Heart left ventricle (tissue), 16 donors: Measurements from ENCODE around the gene ADCY1. TPM values are rescaled to one million over a fixed set of nuclear protein-coding genes. Genes with fewer than 3 reads are reported as not detected.

Experiments used
- ATAC-seq, 4 donors: fragments of 200-7000 bp; cut with Tn5 transposase; one replicate each; pipeline ENCODE4 v1.9.1; 2020 to 2022; ENCODE audit warnings: moderate library complexity in 4 of 4, mild to moderate bottlenecking in 3 of 4, moderate number of reproducible peaks in 1 of 4
- DNase-seq, 5 donors: peaks; one replicate each; pipeline ENCODE4 v3.0.0-alpha.2; 2020
- H3K27ac ChIP-seq, 12 donors: fragments of 200-600 bp; sonication (generic) in 4 of 12; one replicate each; pipeline versions ENCODE4 v1.5.0 to v1.8.0; 2016 to 2022; ENCODE audit warnings: mild to moderate bottlenecking in 2 of 12
- H3K27me3 ChIP-seq, 9 donors: fragments of 200-600 bp; sonication (generic) in 2 of 9; one replicate each; pipeline versions ENCODE4 v1.5.1 to v1.8.0; 2016 to 2022; ENCODE audit warnings: mild to moderate bottlenecking in 3 of 9
- H3K36me3 ChIP-seq, 9 donors: fragments of 200-600 bp; sonication (generic) in 2 of 9; one replicate each; pipeline versions ENCODE4 v1.5.0 to v1.8.0; 2018 to 2022; ENCODE audit warnings: mild to moderate bottlenecking in 2 of 9
- H3K4me1 ChIP-seq, 12 donors: fragments of 200-600 bp; sonication (generic) in 4 of 12; one replicate each; pipeline versions ENCODE4 v1.5.0 to v1.8.0; 2016 to 2022; ENCODE audit warnings: mild to moderate bottlenecking in 3 of 12
- H3K4me3 ChIP-seq, 12 donors: fragments of 200-600 bp; sonication (generic) in 4 of 12; one replicate each; pipeline versions ENCODE4 v1.5.0 to v1.8.0; 2017 to 2022; ENCODE audit warnings: mild to moderate bottlenecking in 9 of 12, moderate library complexity in 4 of 12
- H3K9me3 ChIP-seq, 12 donors: fragments of 200-600 bp; sonication (generic) in 4 of 12; one replicate each; pipeline versions ENCODE4 v1.5.0 to v1.8.0; 2016 to 2022; ENCODE audit warnings: mild to moderate bottlenecking in 1 of 12
- CTCF ChIP-seq, 12 donors: fragments of 200-600 bp; sonication (generic) in 4 of 12; IDR thresholded peaks; one replicate each; pipeline versions ENCODE4 v1.5.0 to v1.8.0; 2018 to 2022; ENCODE audit warnings: antibody characterized with exemption in 12 of 12, mild to moderate bottlenecking in 5 of 12
- POLR2A ChIP-seq, 2 donors: fragments of 450-650 bp; IDR thresholded peaks; one replicate each; pipeline ENCODE4 v1.6.1; 2017; ENCODE audit warnings: antibody characterized with exemption in 2 of 2, mild to moderate bottlenecking in 2 of 2, moderate library complexity in 2 of 2
- WGBS, 4 donors: extraction: QIAGEN DNeasy Blood & Tissue Kit in 2 of 4; methylation state at CpG; one replicate each; pipeline versions ENCODE4 v1.1.5 to v1.1.7; 2013 to 2018; 5-methylcytosine and 5-hydroxymethylcytosine counted together
- intact Hi-C, 10 donors: fragments of 100-400 bp; cut with DNase I; formaldehyde crosslinking; loops; one replicate each; pipeline versions ENCODE4 v1.11.1 to v1.14.2; 2022
- polyA plus RNA-seq, 2 donors: library from polyadenylated mRNA; stranded (reverse); fragments of 200-250 nt; gene quantifications; one replicate each; pipeline ENCODE4 v1.2.3, GENCODE V29; 2013
- total RNA-seq, 9 donors: library from RNA; depleted of rRNA in 2 of 9; stranded (reverse); fragments of >200 nt in 2 of 9; fragmentation: NEBNext Ultra II Directional in 3 of 9; extraction: Animal tissue kit (Norgen Biotek cat#: 25700) in 3 of 9; gene quantifications; one replicate each; pipeline versions ENCODE4 v1.1.0 to v1.2.4, GENCODE V29; 2016 to 2023
- donor health status: ischemic (EF 13 %, LVEDD 7.1; RV severe dilation, severe dysfunction).
- donor health status: healthy with polysubstance abuse.
- donor health status: DM: no; HTN: yes; CAD: no.
- donor health status: DM: no; HTN: no; CAD: no.
- donor health status: ischemic (EF 25% LVEDD 6.9; RV normal size, moderate dysfunction).
- donor health status: ischemic (EF 25% LVEDD 5.7; RV mildly dilated, moderate dysfunction).
- donor health status: healthy.
- donor health status: DM: yes; HTN: yes; CAD: no.
- donor health status: ischemic (EF 35%, LVEDD 5.7; RV mildly dilated, moderate dysfunction).
- donor health status: nonischemic (EF 11% LVEDD 7.7; RV severe dilation, severe dysfunction).
- donor health status: DM: yes; HTN: yes; CAD: no.
- donor health status: PGD.
- donor health status: ischemic (EF 29% LVEDD 5.4; RV normal size, mild dysfunction).
- donor health status: nonischemic (EF 23%, LVEDD 6.1; RV moderate dilation, normal function).

The ADCY1 gene
- total and polyA plus RNA-seq, 11 donors: 0.73 to 10.8 (median 3.6) TPM

GRCh38 chr7:45692031-45692430 lies 117.9 kb downstream of the ADCY1 start:
- Histone ChIP-seq H3K4me1 (peaks cover 0 to 10% (median 3%) of the 10 kb centered on the region in 12 donors), H3K27me3 (no peaks in the 10 kb centered on the region), H3K36me3 (peaks cover 0 to 13% (median 0%) of the 10 kb centered on the region in 9 donors), H3K4me3 (no peak overlapping the region), H3K27ac (no peak overlapping the region), H3K9me3 (no peaks in the 10 kb centered on the region)
- DNase-seq (peak in 1 of 5 donors; percentile 8), ATAC-seq (no peak)
- WGBS, 4 donors: 93 to 97% (median 97%) methylated on average over 3 of the region's 3 CpGs
- intact Hi-C loops: no loop called here
- no peak for TF ChIP-seq POLR2A (IDR thresholded peaks at IDR 0.05)
- TF ChIP-seq CTCF (IDR thresholded peaks at IDR 0.05): no peak

- Histone ChIP-seq H3K9me3 (no peaks in the 10 kb centered on the region), H3K27me3 (no peaks in the 10 kb centered on the region), H3K4me1 (peaks cover 0 to 8% (median 0%) of the 10 kb centered on the region in 12 donors), H3K27ac (no peak overlapping the region), H3K36me3 (peaks cover 0 to 8% (median 0%) of the 10 kb centered on the region in 9 donors), H3K4me3 (no peak overlapping the region)
- DNase-seq: peak in 1 of 5 donors; percentile 3
- peak in 1 of 4 donors; percentile 50 for ATAC-seq
- no peak for TF ChIP-seq CTCF (IDR thresholded peaks at IDR 0.05)
- no peak for TF ChIP-seq POLR2A (IDR thresholded peaks at IDR 0.05)
- intact Hi-C loops: no loop called here
- WGBS, 4 donors: 84 to 94% (median 90%) methylated on average over 5 of the region's 5 CpGs
Observed at GRCh38 chr7:45695249-45695995, 121.3 kb downstream of the ADCY1 start.

GRCh38 chr7:45696476-45696875 lies 122.3 kb downstream of the ADCY1 start:
- intact Hi-C loops: no loop called here
- 88 to 91% (median 90%) methylated on average over 4 of the region's 4 CpGs for WGBS, 4 donors
- Histone ChIP-seq H3K36me3 (peaks cover 0 to 7% (median 0%) of the 10 kb centered on the region in 9 donors), H3K4me3 (no peak overlapping the region), H3K27ac (no peak overlapping the region), H3K9me3 (no peaks in the 10 kb centered on the region), H3K27me3 (no peaks in the 10 kb centered on the region), H3K4me1 (peaks cover 0 to 12% (median 3%) of the 10 kb centered on the region in 12 donors)
- ATAC-seq (no peak), DNase-seq (peak in 1 of 5 donors; percentile 2)
- TF ChIP-seq POLR2A (IDR thresholded peaks at IDR 0.05) (no peak), CTCF (IDR thresholded peaks at IDR 0.05) (no peak)

- TF ChIP-seq CTCF (IDR thresholded peaks at IDR 0.05): no peak
- TF ChIP-seq POLR2A (IDR thresholded peaks at IDR 0.05): no peak
- no peaks in the 10 kb centered on the region for H3K9me3 ChIP-seq
- no peak overlapping the region for H3K27ac ChIP-seq
- no peaks in the 10 kb centered on the region for H3K36me3 ChIP-seq
- DNase-seq (peak in 1 of 5 donors; percentile 5), ATAC-seq (no peak)
- H3K27me3 ChIP-seq: no peaks in the 10 kb centered on the region
- H3K4me1 ChIP-seq: peaks cover 0 to 12% (median 3%) of the 10 kb centered on the region in 12 donors
- 86 to 94% (median 91%) methylated on average over 5 of the region's 5 CpGs for WGBS, 4 donors
- H3K4me3 ChIP-seq: no peak overlapping the region
- intact Hi-C loops: no loop called here
Observed at GRCh38 chr7:45697576-45698136, 123.5 kb downstream of the ADCY1 start.
